ENCODE measurements around the gene AP2A2. TPM values are rescaled to one million over a fixed set of nuclear protein-coding genes. Genes with fewer than 3 reads are reported as not detected.

Gene AP2A2
- total RNA-seq, 1 experiment from 2014 or later: 47.1 TPM

DNA sequence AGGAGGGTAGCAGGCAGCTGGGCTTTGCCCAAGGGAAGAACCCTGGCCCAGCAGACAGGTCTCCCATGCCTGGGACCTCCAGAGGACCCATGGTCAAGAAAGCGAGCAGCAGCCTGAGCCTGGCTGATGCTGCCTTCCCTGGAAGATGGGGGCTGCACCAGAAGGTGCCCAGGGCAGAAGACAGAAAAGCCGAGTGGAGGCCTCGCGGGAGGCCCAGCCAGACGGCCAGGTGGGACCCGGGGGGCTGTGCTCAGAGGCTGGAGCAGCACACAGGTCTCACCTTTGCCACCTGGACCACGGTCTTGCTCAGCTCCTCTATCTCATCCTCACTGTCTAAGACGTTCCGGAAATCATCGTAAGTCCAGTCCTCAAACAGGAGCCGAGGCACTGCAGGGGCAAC is 25.9 kb upstream of the AP2A2 start:
- Mint-ChIP-seq H3K9me3 (no peaks in the 10 kb centered on the region), H3K27me3 (ENCODE audit: low read depth) (no peaks in the 10 kb centered on the region), H3K36me3 (peaks cover 43% of the 10 kb centered on the region), H3K4me1 (no peaks in the 10 kb centered on the region), H3K4me3 (no peak overlapping the region), H3K27ac (no peak overlapping the region)
- ATAC-seq: no peak
- POLR2A ChIA-PET: no interaction called here
- TF ChIP-seq ZNF416 (CRISPR knock-in tag; IDR thresholded peaks at IDR 0.05) (no peak), ZNF423 (CRISPR knock-in tag; IDR thresholded peaks at IDR 0.05) (no peak), NR3C1 (CRISPR knock-in tag; conservative IDR thresholded peaks at IDR 0.05; ENCODE audit: low read depth) (no peak), FOXK1 (CRISPR knock-in tag; IDR thresholded peaks at IDR 0.05) (no peak), SP1 (CRISPR knock-in tag; conservative IDR thresholded peaks at IDR 0.05) (no peak), GABPB1 (CRISPR knock-in tag; IDR thresholded peaks at IDR 0.05) (no peak), ETV6 (CRISPR knock-in tag; IDR thresholded peaks at IDR 0.05) (no peak), OVOL2 (CRISPR knock-in tag; IDR thresholded peaks at IDR 0.05; ENCODE audit: borderline replicate concordance) (no peak)
- TF ChIP-seq, protein P1, sequence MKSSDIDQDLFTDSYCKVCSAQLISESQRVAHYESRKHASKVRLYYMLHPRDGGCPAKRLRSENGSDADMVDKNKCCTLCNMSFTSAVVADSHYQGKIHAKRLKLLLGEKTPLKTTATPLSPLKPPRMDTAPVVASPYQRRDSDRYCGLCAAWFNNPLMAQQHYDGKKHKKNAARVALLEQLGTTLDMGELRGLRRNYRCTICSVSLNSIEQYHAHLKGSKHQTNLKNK (CRISPR knock-in tag; IDR thresholded peaks at IDR 0.05): no peak
- TF ChIP-seq, protein P2, sequence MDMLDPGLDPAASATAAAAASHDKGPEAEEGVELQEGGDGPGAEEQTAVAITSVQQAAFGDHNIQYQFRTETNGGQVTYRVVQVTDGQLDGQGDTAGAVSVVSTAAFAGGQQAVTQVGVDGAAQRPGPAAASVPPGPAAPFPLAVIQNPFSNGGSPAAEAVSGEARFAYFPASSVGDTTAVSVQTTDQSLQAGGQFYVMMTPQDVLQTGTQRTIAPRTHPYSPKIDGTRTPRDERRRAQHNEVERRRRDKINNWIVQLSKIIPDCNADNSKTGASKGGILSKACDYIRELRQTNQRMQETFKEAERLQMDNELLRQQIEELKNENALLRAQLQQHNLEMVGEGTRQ (CRISPR knock-in tag; IDR thresholded peaks at IDR 0.05): no peak
- TF ChIP-seq, protein P3, sequence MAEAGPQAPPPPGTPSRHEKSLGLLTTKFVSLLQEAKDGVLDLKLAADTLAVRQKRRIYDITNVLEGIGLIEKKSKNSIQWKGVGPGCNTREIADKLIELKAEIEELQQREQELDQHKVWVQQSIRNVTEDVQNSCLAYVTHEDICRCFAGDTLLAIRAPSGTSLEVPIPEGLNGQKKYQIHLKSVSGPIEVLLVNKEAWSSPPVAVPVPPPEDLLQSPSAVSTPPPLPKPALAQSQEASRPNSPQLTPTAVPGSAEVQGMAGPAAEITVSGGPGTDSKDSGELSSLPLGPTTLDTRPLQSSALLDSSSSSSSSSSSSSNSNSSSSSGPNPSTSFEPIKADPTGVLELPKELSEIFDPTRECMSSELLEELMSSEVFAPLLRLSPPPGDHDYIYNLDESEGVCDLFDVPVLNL (CRISPR knock-in tag; IDR thresholded peaks at IDR 0.05; ENCODE audit: borderline replicate concordance, low read depth): no peak
- TF ChIP-seq, protein P4, sequence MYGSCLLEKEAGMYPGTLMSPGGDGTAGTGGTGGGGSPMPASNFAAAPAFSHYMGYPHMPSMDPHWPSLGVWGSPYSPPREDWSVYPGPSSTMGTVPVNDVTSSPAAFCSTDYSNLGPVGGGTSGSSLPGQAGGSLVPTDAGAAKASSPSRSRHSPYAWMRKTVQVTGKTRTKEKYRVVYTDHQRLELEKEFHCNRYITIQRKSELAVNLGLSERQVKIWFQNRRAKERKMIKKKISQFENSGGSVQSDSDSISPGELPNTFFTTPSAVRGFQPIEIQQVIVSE (CRISPR knock-in tag; IDR thresholded peaks at IDR 0.05; ENCODE audit: borderline replicate concordance): no peak
- TF ChIP-seq, protein P5, sequence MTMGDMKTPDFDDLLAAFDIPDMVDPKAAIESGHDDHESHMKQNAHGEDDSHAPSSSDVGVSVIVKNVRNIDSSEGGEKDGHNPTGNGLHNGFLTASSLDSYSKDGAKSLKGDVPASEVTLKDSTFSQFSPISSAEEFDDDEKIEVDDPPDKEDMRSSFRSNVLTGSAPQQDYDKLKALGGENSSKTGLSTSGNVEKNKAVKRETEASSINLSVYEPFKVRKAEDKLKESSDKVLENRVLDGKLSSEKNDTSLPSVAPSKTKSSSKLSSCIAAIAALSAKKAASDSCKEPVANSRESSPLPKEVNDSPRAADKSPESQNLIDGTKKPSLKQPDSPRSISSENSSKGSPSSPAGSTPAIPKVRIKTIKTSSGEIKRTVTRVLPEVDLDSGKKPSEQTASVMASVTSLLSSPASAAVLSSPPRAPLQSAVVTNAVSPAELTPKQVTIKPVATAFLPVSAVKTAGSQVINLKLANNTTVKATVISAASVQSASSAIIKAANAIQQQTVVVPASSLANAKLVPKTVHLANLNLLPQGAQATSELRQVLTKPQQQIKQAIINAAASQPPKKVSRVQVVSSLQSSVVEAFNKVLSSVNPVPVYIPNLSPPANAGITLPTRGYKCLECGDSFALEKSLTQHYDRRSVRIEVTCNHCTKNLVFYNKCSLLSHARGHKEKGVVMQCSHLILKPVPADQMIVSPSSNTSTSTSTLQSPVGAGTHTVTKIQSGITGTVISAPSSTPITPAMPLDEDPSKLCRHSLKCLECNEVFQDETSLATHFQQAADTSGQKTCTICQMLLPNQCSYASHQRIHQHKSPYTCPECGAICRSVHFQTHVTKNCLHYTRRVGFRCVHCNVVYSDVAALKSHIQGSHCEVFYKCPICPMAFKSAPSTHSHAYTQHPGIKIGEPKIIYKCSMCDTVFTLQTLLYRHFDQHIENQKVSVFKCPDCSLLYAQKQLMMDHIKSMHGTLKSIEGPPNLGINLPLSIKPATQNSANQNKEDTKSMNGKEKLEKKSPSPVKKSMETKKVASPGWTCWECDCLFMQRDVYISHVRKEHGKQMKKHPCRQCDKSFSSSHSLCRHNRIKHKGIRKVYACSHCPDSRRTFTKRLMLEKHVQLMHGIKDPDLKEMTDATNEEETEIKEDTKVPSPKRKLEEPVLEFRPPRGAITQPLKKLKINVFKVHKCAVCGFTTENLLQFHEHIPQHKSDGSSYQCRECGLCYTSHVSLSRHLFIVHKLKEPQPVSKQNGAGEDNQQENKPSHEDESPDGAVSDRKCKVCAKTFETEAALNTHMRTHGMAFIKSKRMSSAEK (CRISPR knock-in tag; IDR thresholded peaks at IDR 0.05; ENCODE audit: borderline replicate concordance): no peak
- no peak for DNase-seq (ENCODE audit: low spot score)
- CTCF ChIA-PET: interaction anchor here (1.1 to 2.3 kb wide), 2 partner anchors 52 to 152 kb away, joined by 3 to 18 read pairs; no protein-coding TSS in a partner anchor

DNA sequence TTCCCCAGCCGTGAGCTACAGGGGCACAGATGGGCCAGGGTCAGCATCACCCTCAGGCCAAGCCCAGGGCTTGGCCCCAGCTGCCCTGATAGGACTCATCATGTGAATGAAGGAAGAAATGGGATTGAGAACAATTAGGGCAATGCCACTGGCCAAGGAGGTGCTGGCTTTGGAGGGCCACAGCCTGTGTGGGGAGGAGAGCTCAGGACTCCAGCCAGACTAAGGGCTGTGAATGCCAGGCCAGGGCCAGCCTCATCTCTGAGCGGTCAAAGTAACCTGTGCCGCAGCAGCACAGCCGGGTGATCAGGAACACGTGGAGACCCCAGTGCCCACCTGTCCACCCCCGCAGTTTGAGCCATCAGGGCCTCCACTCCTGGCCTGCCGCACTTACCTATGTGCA is 25.1 kb upstream of the AP2A2 start:
- ChIA-PET POLR2A (no interaction called here), CTCF (interaction anchor here (1.1 kb wide), 1 partner anchor 53 kb away, joined by 3 read pairs; no protein-coding TSS in a partner anchor)
- Mint-ChIP-seq H3K36me3 (peaks cover 44% of the 10 kb centered on the region), H3K27ac (no peak overlapping the region), H3K4me1 (no peaks in the 10 kb centered on the region), H3K4me3 (no peak overlapping the region), H3K27me3 (ENCODE audit: low read depth) (no peaks in the 10 kb centered on the region), H3K9me3 (no peaks in the 10 kb centered on the region)
- DNase-seq (ENCODE audit: low spot score): no peak
- no peak for ATAC-seq
- TF ChIP-seq CREM (CRISPR knock-in tag; IDR thresholded peaks at IDR 0.05) (no peak), SMAD4 (CRISPR knock-in tag; IDR thresholded peaks at IDR 0.05) (no peak), RELA (CRISPR knock-in tag; IDR thresholded peaks at IDR 0.05; ENCODE audit: borderline replicate concordance) (no peak)
- TF ChIP-seq, protein P6, sequence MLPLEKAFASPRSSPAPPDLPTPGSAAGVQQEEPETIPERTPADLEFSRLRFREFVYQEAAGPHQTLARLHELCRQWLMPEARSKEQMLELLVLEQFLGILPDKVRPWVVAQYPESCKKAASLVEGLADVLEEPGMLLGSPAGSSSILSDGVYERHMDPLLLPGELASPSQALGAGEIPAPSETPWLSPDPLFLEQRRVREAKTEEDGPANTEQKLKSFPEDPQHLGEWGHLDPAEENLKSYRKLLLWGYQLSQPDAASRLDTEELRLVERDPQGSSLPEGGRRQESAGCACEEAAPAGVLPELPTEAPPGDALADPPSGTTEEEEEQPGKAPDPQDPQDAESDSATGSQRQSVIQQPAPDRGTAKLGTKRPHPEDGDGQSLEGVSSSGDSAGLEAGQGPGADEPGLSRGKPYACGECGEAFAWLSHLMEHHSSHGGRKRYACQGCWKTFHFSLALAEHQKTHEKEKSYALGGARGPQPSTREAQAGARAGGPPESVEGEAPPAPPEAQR (CRISPR knock-in tag; IDR thresholded peaks at IDR 0.05): no peak
- TF ChIP-seq, protein P7, sequence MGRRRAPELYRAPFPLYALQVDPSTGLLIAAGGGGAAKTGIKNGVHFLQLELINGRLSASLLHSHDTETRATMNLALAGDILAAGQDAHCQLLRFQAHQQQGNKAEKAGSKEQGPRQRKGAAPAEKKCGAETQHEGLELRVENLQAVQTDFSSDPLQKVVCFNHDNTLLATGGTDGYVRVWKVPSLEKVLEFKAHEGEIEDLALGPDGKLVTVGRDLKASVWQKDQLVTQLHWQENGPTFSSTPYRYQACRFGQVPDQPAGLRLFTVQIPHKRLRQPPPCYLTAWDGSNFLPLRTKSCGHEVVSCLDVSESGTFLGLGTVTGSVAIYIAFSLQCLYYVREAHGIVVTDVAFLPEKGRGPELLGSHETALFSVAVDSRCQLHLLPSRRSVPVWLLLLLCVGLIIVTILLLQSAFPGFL (CRISPR knock-in tag; IDR thresholded peaks at IDR 0.05; ENCODE audit: borderline replicate concordance): no peak
- TF ChIP-seq, protein P3 (CRISPR knock-in tag; IDR thresholded peaks at IDR 0.05; ENCODE audit: borderline replicate concordance, low read depth): no peak
- TF ChIP-seq, protein P8, sequence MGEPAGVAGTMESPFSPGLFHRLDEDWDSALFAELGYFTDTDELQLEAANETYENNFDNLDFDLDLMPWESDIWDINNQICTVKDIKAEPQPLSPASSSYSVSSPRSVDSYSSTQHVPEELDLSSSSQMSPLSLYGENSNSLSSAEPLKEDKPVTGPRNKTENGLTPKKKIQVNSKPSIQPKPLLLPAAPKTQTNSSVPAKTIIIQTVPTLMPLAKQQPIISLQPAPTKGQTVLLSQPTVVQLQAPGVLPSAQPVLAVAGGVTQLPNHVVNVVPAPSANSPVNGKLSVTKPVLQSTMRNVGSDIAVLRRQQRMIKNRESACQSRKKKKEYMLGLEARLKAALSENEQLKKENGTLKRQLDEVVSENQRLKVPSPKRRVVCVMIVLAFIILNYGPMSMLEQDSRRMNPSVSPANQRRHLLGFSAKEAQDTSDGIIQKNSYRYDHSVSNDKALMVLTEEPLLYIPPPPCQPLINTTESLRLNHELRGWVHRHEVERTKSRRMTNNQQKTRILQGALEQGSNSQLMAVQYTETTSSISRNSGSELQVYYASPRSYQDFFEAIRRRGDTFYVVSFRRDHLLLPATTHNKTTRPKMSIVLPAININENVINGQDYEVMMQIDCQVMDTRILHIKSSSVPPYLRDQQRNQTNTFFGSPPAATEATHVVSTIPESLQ (CRISPR knock-in tag; IDR thresholded peaks at IDR 0.05): no peak

Measured in WTC11 (cell line).